OCI-LY7 (cell line): ENCODE measurements around the gene SELENOP.

Experiments used
- CTCF ChIP-seq: fragments of 200-600 bp; sonication (generic); conservative IDR thresholded peaks from 2 replicates; pipeline ENCODE4 v1.5.1; 2014; ENCODE audit warnings: mild to moderate bottlenecking, antibody characterized with exemption, low read length, moderate library complexity, mixed read lengths
- EZH2phosphoT487 ChIP-seq: fragments of 200-600 bp; sonication (generic); IDR thresholded peaks from 2 replicates; pipeline ENCODE4 v1.6.1; 2018; ENCODE audit warnings: low read depth, borderline replicate concordance, mild to moderate bottlenecking, mixed run types, antibody characterized with exemption, low read length, moderate library complexity, mixed read lengths

GRCh38 chr5:42812620-42813019, 928 bp upstream of the SELENOP start:
- TF ChIP-seq CTCF: no peak
- no peak for TF ChIP-seq EZH2phosphoT487
